ENCODE data around the gene DCPS.

DCPS gene

GRCh38 chr11:126334659-126335462, 31.0 kb downstream of the DCPS start:
- DNase-seq (ENCODE audit: low read depth) = no peak
- no peak for TF ChIP-seq MYC (IDR thresholded peaks at IDR 0.05; ENCODE audit: low read depth, low read length)
- no peak for TF ChIP-seq MAX (IDR thresholded peaks at IDR 0.05; ENCODE audit: low read depth, low read length)
- TF ChIP-seq CTCF (IDR thresholded peaks at IDR 0.05; ENCODE audit: low read depth, low read length) = no peak
- TF ChIP-seq POLR2A (IDR thresholded peaks at IDR 0.05; ENCODE audit: extremely low read depth, insufficient read length) = no peak
- H3K4me3 ChIP-seq (ENCODE audit: low read depth, low read length) = no peak overlapping the region

GRCh38 chr11:126335463-126335760, 31.6 kb downstream of the DCPS start:
- TF ChIP-seq POLR2A (IDR thresholded peaks at IDR 0.05; ENCODE audit: extremely low read depth, insufficient read length) = no peak
- TF ChIP-seq CTCF (IDR thresholded peaks at IDR 0.05; ENCODE audit: low read depth, low read length) = no peak
- TF ChIP-seq MYC (IDR thresholded peaks at IDR 0.05; ENCODE audit: low read depth, low read length) = no peak
- TF ChIP-seq MAX (IDR thresholded peaks at IDR 0.05; ENCODE audit: low read depth, low read length) = no peak
- no peak for DNase-seq (ENCODE audit: low read depth)
- H3K4me3 ChIP-seq (ENCODE audit: low read depth, low read length) = no peak overlapping the region

- no peak for DNase-seq (ENCODE audit: low read depth)
- no peak overlapping the region for H3K4me3 ChIP-seq (ENCODE audit: low read depth, low read length)
- TF ChIP-seq POLR2A (IDR thresholded peaks at IDR 0.05; ENCODE audit: extremely low read depth, insufficient read length) (no peak), MAX (IDR thresholded peaks at IDR 0.05; ENCODE audit: low read depth, low read length) (no peak), MYC (IDR thresholded peaks at IDR 0.05; ENCODE audit: low read depth, low read length) (no peak), CTCF (IDR thresholded peaks at IDR 0.05; ENCODE audit: low read depth, low read length) (no peak)
Observed at GRCh38 chr11:126336138-126336541, 32.3 kb downstream of the DCPS start.

- peak; percentile 89 for DNase-seq (ENCODE audit: low read depth)
- H3K4me3 ChIP-seq (ENCODE audit: low read depth, low read length) = no peak overlapping the region
- no peak for TF ChIP-seq CTCF (IDR thresholded peaks at IDR 0.05; ENCODE audit: low read depth, low read length)
- peak; percentile 55 for TF ChIP-seq MYC (IDR thresholded peaks at IDR 0.05; ENCODE audit: low read depth, low read length)
- peak; percentile 4 for TF ChIP-seq MAX (IDR thresholded peaks at IDR 0.05; ENCODE audit: low read depth, low read length)
- no peak for TF ChIP-seq POLR2A (IDR thresholded peaks at IDR 0.05; ENCODE audit: extremely low read depth, insufficient read length)
Observed at GRCh38 chr11:126336671-126337101, 32.8 kb downstream of the DCPS start.

GRCh38 chr11:126337126-126337473, 33.2 kb downstream of the DCPS start:
- no peak overlapping the region for H3K4me3 ChIP-seq (ENCODE audit: low read depth, low read length)

More at GRCh38 chr11:126337126-126337473, 33.2 kb downstream of the DCPS start:
- TF ChIP-seq MAX (IDR thresholded peaks at IDR 0.05; ENCODE audit: low read depth, low read length) (no peak), MYC (IDR thresholded peaks at IDR 0.05; ENCODE audit: low read depth, low read length) (no peak), CTCF (IDR thresholded peaks at IDR 0.05; ENCODE audit: low read depth, low read length) (no peak), POLR2A (IDR thresholded peaks at IDR 0.05; ENCODE audit: extremely low read depth, insufficient read length) (no peak)
- DNase-seq (ENCODE audit: low read depth) = peak; percentile 64
